ENCODE results near the gene CAMKMT.

DNA sequence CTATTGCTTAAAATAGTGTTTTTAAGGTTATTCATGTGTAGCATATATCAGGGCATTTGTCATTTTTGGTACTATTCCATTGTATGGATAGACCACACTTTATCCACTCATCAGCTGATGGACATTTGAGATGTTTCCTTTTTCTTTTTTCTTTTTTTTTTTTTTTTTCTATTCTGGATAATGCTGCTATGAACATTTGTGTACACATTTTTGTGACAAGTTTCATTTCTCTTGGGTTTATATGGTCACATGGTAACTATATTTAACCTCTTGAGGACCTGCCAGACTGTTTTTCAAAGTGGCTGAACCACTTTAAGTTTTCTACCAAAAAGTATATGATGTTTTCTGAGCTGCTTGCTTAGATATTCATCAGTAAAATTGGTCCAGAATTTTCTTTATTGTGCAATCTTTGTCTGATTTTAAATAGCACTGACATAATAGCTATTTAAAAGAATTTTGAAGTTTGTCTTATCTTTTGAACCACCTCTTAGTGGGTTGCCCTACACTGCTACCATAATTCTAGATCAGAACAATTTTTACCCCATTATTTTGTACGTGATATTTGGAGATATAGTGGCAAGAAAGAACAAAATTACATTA is 360.4 kb downstream of the CAMKMT start:
- no peak for TF ChIP-seq CTCF (IDR thresholded peaks at IDR 0.05)
- TF ChIP-seq POLR2A (IDR thresholded peaks at IDR 0.05) = no peak

All from Peyer's patch (tissue), 4 donors.